ENCODE measurements around the gene COL1A1. TPM values are rescaled to one million over a fixed set of nuclear protein-coding genes. Genes with fewer than 3 reads are reported as not detected.
A peak's percentile ranks its signal among the peaks of the same experiment; 100 is the strongest.

The COL1A1 gene
- total and polyA plus RNA-seq, 2 of the 13 experiments (the other 11 are each of a cell fraction or from before 2014, with no cell fraction given), result 0.05 TPM; not detected in 1

- no peak for TF ChIP-seq IRF1 (CRISPR knock-in tag; IDR thresholded peaks at IDR 0.05; ENCODE audit: low read depth)
- TF ChIP-seq ZNF746 (CRISPR knock-in tag; IDR thresholded peaks at IDR 0.05), result no peak
- TF ChIP-seq SALL1 (CRISPR knock-in tag; IDR thresholded peaks at IDR 0.05), result no peak; the same call in 1 of the 2 replicates
- no peak for TF ChIP-seq ZNF543 (CRISPR knock-in tag; IDR thresholded peaks at IDR 0.05)
- TF ChIP-seq GRHL1 (CRISPR knock-in tag; conservative IDR thresholded peaks at IDR 0.05), result no peak
- TF ChIP-seq PAWR (CRISPR knock-in tag; IDR thresholded peaks at IDR 0.05; ENCODE audit: borderline replicate concordance), result no peak
- no peak for TF ChIP-seq ZGPAT (CRISPR knock-in tag; IDR thresholded peaks at IDR 0.05)
- no peak for TF ChIP-seq ATF5 (CRISPR knock-in tag; IDR thresholded peaks at IDR 0.05; ENCODE audit: low read depth)
- TF ChIP-seq ZNF260 (CRISPR knock-in tag; IDR thresholded peaks at IDR 0.05; ENCODE audit: borderline replicate concordance, low read depth), result no peak
- TF ChIP-seq KDM4B (CRISPR knock-in tag; IDR thresholded peaks at IDR 0.05), result no peak
- no peak for TF ChIP-seq RBAK (CRISPR knock-in tag; IDR thresholded peaks at IDR 0.05)
- TF ChIP-seq ZNF30 (CRISPR knock-in tag; IDR thresholded peaks at IDR 0.05), result no peak
- TF ChIP-seq ZNF343 (CRISPR knock-in tag; IDR thresholded peaks at IDR 0.05), result 0 out of 2 replicates have a peak, but pooled peaks have one; percentile 76
- TF ChIP-seq TRAFD1 (CRISPR knock-in tag; IDR thresholded peaks at IDR 0.05; ENCODE audit: borderline replicate concordance), result no peak
- no peak for TF ChIP-seq DBP (CRISPR knock-in tag; IDR thresholded peaks at IDR 0.05; ENCODE audit: not compliant biosample characterization)
- TF ChIP-seq ZNF709 (CRISPR knock-in tag; IDR thresholded peaks at IDR 0.05), result no peak
These were observed 9.1 kb upstream of the COL1A1 start (continued) for GRCh38 chr17:50210240-50211225.
